Neural cell (in vitro differentiated cells): ENCODE measurements around the gene SLC4A9.

Experiments used
- CTCF ChIP-seq: fragments of 450-650 bp; IDR thresholded peaks from 2 replicates; pipeline ENCODE4 v1.5.1; 2014; ENCODE audit warnings: antibody characterized with exemption, mild to moderate bottlenecking, moderate library complexity; ENCODE audit not compliant: poor library complexity, severe bottlenecking
- EP300 ChIP-seq: fragments of 450-650 bp; conservative IDR thresholded peaks from 2 replicates; pipeline ENCODE4 v1.6.1; 2014; ENCODE audit warnings: antibody characterized with exemption, mild to moderate bottlenecking, moderate library complexity; ENCODE audit not compliant: poor library complexity, severe bottlenecking
- EZH2 ChIP-seq: fragments of 200-600, 300-800 bp; shearing (Covaris generic), sonication (generic); IDR thresholded peaks from 2 replicates; pipeline ENCODE4 v1.6.1; 2014; ENCODE audit warnings: antibody characterized with exemption, low read length, borderline replicate concordance, mild to moderate bottlenecking; ENCODE audit not compliant: insufficient read depth, poor library complexity, severe bottlenecking
- POLR2AphosphoS5 ChIP-seq: IDR thresholded peaks from 2 replicates; pipeline ENCODE4 v1.6.1; 2012
- RAD21 ChIP-seq: fragments of 450-650 bp; conservative IDR thresholded peaks from 2 replicates; pipeline ENCODE4 v1.6.1; 2014; ENCODE audit warnings: antibody characterized with exemption, mild to moderate bottlenecking, moderate library complexity
- TAF1 ChIP-seq: IDR thresholded peaks from 2 replicates; pipeline ENCODE4 v1.6.1; 2012; ENCODE audit warnings: low read depth

GRCh38 chr5:140328036-140328764 is 31.8 kb upstream of the SLC4A9 start:
- TF ChIP-seq CTCF (no peak), POLR2AphosphoS5 (no peak), EZH2 (no peak), EP300 (no peak), RAD21 (no peak), TAF1 (no peak)
